Measurements from ENCODE around the gene SLC25A47.

Gene SLC25A47

DNA sequence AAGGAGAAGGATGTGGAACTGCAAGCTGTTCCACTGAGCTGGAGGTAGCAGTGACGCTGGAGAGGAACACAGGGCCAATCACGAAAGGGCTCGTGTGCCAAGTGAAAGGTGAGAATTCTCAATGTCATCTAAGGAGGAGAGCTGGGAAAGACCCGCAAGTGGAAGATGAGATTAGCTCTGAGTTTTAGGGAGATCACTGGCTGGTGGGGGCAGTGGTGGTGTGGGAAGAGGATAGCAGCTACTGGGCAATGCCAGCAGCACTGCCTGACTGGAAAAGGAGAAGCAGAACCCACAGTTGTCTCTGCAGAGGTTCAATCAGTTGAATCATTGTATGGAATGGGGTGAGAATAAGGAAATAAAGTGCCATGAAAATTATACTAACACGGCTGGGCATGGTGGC lies 27.8 kb downstream of the SLC25A47 start:
- H3K27me3 ChIP-seq (ENCODE audit: insufficient read depth, low read depth, severe bottlenecking) = no peaks in the 10 kb centered on the region
- H3K9me3 ChIP-seq (ENCODE audit: severe bottlenecking) = no peaks in the 10 kb centered on the region
- H3K36me3 ChIP-seq = peaks cover 50% of the 10 kb centered on the region
- H3K4me3 ChIP-seq (ENCODE audit: low read depth, low read length) = no peak overlapping the region
- TF ChIP-seq, protein P1, sequence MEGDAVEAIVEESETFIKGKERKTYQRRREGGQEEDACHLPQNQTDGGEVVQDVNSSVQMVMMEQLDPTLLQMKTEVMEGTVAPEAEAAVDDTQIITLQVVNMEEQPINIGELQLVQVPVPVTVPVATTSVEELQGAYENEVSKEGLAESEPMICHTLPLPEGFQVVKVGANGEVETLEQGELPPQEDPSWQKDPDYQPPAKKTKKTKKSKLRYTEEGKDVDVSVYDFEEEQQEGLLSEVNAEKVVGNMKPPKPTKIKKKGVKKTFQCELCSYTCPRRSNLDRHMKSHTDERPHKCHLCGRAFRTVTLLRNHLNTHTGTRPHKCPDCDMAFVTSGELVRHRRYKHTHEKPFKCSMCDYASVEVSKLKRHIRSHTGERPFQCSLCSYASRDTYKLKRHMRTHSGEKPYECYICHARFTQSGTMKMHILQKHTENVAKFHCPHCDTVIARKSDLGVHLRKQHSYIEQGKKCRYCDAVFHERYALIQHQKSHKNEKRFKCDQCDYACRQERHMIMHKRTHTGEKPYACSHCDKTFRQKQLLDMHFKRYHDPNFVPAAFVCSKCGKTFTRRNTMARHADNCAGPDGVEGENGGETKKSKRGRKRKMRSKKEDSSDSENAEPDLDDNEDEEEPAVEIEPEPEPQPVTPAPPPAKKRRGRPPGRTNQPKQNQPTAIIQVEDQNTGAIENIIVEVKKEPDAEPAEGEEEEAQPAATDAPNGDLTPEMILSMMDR (IDR thresholded peaks at IDR 0.05; ENCODE audit: low read depth, low read length) = no peak
- DNase-seq = no peak
- H3K27ac ChIP-seq = no peak overlapping the region

DNA sequence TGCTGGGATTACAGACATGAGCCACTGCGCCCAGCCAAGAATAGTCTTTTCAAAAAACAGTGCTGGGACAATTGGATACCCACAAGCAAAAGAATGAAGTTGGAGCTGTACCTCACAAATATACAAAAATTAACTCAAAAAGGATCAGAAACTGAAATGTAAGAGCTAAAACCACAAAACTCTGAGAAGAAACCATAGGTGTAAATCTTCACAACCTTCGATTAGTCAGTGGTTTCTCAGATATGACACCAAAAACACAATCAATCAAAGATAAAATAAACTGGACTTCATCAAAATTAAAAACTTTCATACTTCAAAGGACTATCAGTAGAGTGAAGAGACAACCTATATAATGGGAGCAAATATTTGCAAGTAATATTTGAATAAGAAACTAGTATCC lies 35.3 kb downstream of the SLC25A47 start:
- Histone ChIP-seq H3K4me3 (ENCODE audit: low read depth, low read length) (no peak overlapping the region), H3K27ac (no peak overlapping the region), H3K36me3 (peaks cover 48% of the 10 kb centered on the region), H3K9me3 (ENCODE audit: severe bottlenecking) (peaks cover 3% of the 10 kb centered on the region), H3K27me3 (ENCODE audit: insufficient read depth, low read depth, severe bottlenecking) (no peaks in the 10 kb centered on the region)
- TF ChIP-seq, protein P1 (IDR thresholded peaks at IDR 0.05; ENCODE audit: low read depth, low read length) = no peak
- no peak for DNase-seq

DNA sequence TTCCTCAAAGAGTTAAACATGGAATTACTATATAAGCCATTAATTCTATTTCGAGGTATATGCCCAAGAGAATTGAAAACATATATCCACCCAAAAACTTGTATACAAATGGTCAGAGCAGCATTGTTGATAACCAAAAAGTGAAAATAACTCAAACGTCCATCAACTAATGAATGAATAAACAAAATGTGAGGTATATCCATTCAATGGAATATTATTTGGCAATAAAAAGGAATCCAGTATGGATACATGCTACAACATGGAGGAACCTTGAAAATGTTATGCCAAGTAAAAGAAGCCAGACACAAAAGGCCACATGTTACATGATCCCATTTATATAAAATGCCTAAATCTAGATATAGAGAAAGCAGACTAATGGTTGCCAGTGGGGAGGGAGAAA lies 36.0 kb downstream of the SLC25A47 start:
- peaks cover 3% of the 10 kb centered on the region for H3K9me3 ChIP-seq (ENCODE audit: severe bottlenecking)
- DNase-seq = no peak
- no peak overlapping the region for H3K27ac ChIP-seq
- peaks cover 41% of the 10 kb centered on the region for H3K36me3 ChIP-seq
- no peaks in the 10 kb centered on the region for H3K27me3 ChIP-seq (ENCODE audit: insufficient read depth, low read depth, severe bottlenecking)
- H3K4me3 ChIP-seq (ENCODE audit: low read depth, low read length) = no peak overlapping the region
- TF ChIP-seq, protein P1 (IDR thresholded peaks at IDR 0.05; ENCODE audit: low read depth, low read length) = no peak

GRCh38 chr14:100359881-100360280 lies 36.7 kb downstream of the SLC25A47 start:
- TF ChIP-seq, protein P1 (IDR thresholded peaks at IDR 0.05; ENCODE audit: low read depth, low read length) = no peak
- Histone ChIP-seq H3K27me3 (ENCODE audit: insufficient read depth, low read depth, severe bottlenecking) (no peaks in the 10 kb centered on the region), H3K27ac (no peak overlapping the region), H3K36me3 (peaks cover 38% of the 10 kb centered on the region), H3K4me3 (ENCODE audit: low read depth, low read length) (no peak overlapping the region), H3K9me3 (ENCODE audit: severe bottlenecking) (peaks cover 3% of the 10 kb centered on the region)
- DNase-seq = no peak

- TF ChIP-seq, protein P1 (IDR thresholded peaks at IDR 0.05; ENCODE audit: low read depth, low read length) = no peak
- peak; percentile 82 for DNase-seq
- Histone ChIP-seq H3K36me3 (peaks cover 41% of the 10 kb centered on the region), H3K4me3 (ENCODE audit: low read depth, low read length) (no peak overlapping the region), H3K9me3 (ENCODE audit: severe bottlenecking) (peaks cover 3% of the 10 kb centered on the region), H3K27me3 (ENCODE audit: insufficient read depth, low read depth, severe bottlenecking) (no peaks in the 10 kb centered on the region), H3K27ac (peak overlapping the region; percentile 54)
Observed at GRCh38 chr14:100361626-100362025, 38.5 kb downstream of the SLC25A47 start.

- peaks cover 3% of the 10 kb centered on the region for H3K9me3 ChIP-seq (ENCODE audit: severe bottlenecking)
- DNase-seq = no peak
- no peaks in the 10 kb centered on the region for H3K27me3 ChIP-seq (ENCODE audit: insufficient read depth, low read depth, severe bottlenecking)
- no peak overlapping the region for H3K4me3 ChIP-seq (ENCODE audit: low read depth, low read length)
- peak overlapping the region; percentile 54 for H3K27ac ChIP-seq
- peaks cover 41% of the 10 kb centered on the region for H3K36me3 ChIP-seq
- TF ChIP-seq, protein P1 (IDR thresholded peaks at IDR 0.05; ENCODE audit: low read depth, low read length) = no peak
Observed at GRCh38 chr14:100362311-100362927, 39.3 kb downstream of the SLC25A47 start.

All from WERI-Rb-1 (cell line).